Testis (tissue), 3 donors: ENCODE measurements around the gene IQSEC3. TPM values are rescaled to one million over a fixed set of nuclear protein-coding genes. Genes with fewer than 3 reads are reported as not detected.

ENCODE experiments used
- DNase-seq: peaks from one replicate; pipeline ENCODE4 v3.0.0-alpha.2; 2019
- H3K27ac ChIP-seq, 2 donors: fragments of 200-600 bp; sonication (generic); one replicate each; pipeline ENCODE4 v1.5.1; 2019
- H3K27me3 ChIP-seq: fragments of 200-600 bp; sonication (generic); one replicate; pipeline ENCODE4 v1.5.1; 2019
- H3K36me3 ChIP-seq: fragments of 200-600 bp; sonication (generic); one replicate; pipeline ENCODE4 v1.5.1; 2017; ENCODE audit warnings: low read depth; ENCODE audit errors: missing control alignments
- H3K4me1 ChIP-seq: fragments of 200-600 bp; sonication (generic); one replicate; pipeline ENCODE4 v1.5.1; 2019
- H3K4me3 ChIP-seq, 2 donors: fragments of 200-600 bp; sonication (generic); one replicate each; pipeline ENCODE4 v1.5.1; 2017 to 2019
- H3K9me3 ChIP-seq: fragments of 200-600 bp; sonication (generic); one replicate; pipeline ENCODE4 v1.5.1; 2017
- POLR2A ChIP-seq: fragments of 450-650 bp; IDR thresholded peaks from one replicate; pipeline ENCODE4 v1.6.1; 2017; ENCODE audit warnings: antibody characterized with exemption, mild to moderate bottlenecking, moderate library complexity
- WGBS, 2 donors: methylation state at CpG; one replicate each; pipeline ENCODE4 v1.1.5; 2018; 5-methylcytosine and 5-hydroxymethylcytosine counted together
- intact Hi-C: fragments of 100-400 bp; cut with DNase I; formaldehyde crosslinking; loops from one replicate; pipeline ENCODE4 v1.15.1; 2023; ENCODE audit warnings: low total_unique reads
- polyA plus RNA-seq: library from polyadenylated mRNA; stranded (reverse); fragments of 350-450 nt; fragmentation: Illumina TruSeq; extraction: RNeasy Lipid Tissue Mini Kit (QIAGEN cat#74804); gene quantifications from one replicate; pipeline ENCODE4 v1.2.3, GENCODE V29; 2014; ENCODE audit warnings: low read depth, low replicate concordance; ENCODE audit not compliant: insufficient read depth
- total RNA-seq, 2 donors: library from RNA; depleted of rRNA; stranded (reverse); fragments of >200 nt; gene quantifications; one replicate each; pipeline ENCODE4 v1.2.3, GENCODE V29; 2016
- TF ChIP-seq, protein P1 (sequence below), 3 experiments: fragments of 450-650 bp in 2 of 3; fragments of 200-600 bp in 1 of 3; sonication (generic) in 1 of 3; IDR thresholded peaks; one replicate each; pipeline ENCODE4 v1.5.1; 2016 to 2019; ENCODE audit warnings: antibody characterized with exemption in 3 of 3, mild to moderate bottlenecking in 2 of 3, moderate library complexity in 1 of 3

Gene IQSEC3
- total and polyA plus RNA-seq, 3 donors from 2014 or later: 3.9 to 12.2 (median 4.5) TPM

DNA sequence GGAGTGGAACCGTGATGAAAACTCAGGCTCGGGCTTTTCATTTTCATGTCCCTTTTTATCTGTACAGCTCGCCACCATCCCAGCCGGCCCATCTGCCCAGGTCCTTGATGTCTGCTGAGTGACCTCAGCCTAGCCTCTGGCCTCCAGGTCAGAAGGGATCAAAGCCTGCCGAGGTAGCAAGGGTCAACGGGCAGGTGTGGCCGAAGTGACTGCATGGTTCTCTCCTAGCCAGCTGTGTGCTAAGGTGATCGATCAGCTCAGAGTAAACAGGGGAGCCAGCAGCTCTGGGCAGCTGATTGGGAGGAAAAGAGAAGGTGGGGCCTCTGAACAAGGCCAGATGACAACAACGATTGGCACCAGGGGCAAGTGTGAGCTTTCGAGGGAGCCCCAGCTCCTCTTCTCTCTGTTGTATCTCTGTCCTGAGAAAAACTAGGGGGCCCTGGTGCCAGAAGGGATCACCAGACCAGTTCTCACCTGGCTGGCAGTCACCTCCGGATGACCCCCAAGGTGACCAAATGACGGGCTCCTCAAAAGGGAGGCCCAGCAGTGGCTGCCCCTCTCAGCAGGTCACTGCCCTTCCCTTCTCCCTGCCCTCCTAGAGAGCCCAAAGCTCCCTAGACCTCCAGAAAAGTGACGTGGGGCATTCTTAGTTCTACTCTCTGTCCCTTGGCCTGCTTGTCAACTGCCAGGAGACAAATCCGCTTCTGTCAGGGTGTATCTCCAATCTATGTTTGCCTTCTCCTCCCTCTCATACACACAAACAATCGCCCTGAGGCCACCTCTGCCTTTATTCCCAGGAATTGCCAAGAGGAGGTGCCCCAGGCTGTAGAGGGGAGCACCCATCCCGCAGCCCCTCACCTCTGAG, 143.9 kb downstream of the IQSEC3 start:
- 82 to 84% methylated on average over 15 to 16 of the region's 16 CpGs for WGBS, 2 donors
- intact Hi-C loops: no loop called here
- Histone ChIP-seq H3K9me3 (no peaks in the 10 kb centered on the region), H3K27ac (no peak overlapping the region), H3K4me3 (no peak overlapping the region), H3K36me3 (no peaks in the 10 kb centered on the region), H3K27me3 (no peaks in the 10 kb centered on the region), H3K4me1 (no peaks in the 10 kb centered on the region)
- TF ChIP-seq, protein P1, sequence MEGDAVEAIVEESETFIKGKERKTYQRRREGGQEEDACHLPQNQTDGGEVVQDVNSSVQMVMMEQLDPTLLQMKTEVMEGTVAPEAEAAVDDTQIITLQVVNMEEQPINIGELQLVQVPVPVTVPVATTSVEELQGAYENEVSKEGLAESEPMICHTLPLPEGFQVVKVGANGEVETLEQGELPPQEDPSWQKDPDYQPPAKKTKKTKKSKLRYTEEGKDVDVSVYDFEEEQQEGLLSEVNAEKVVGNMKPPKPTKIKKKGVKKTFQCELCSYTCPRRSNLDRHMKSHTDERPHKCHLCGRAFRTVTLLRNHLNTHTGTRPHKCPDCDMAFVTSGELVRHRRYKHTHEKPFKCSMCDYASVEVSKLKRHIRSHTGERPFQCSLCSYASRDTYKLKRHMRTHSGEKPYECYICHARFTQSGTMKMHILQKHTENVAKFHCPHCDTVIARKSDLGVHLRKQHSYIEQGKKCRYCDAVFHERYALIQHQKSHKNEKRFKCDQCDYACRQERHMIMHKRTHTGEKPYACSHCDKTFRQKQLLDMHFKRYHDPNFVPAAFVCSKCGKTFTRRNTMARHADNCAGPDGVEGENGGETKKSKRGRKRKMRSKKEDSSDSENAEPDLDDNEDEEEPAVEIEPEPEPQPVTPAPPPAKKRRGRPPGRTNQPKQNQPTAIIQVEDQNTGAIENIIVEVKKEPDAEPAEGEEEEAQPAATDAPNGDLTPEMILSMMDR (IDR thresholded peaks at IDR 0.05): no peak
- TF ChIP-seq POLR2A: no peak
- no peak for DNase-seq

DNA sequence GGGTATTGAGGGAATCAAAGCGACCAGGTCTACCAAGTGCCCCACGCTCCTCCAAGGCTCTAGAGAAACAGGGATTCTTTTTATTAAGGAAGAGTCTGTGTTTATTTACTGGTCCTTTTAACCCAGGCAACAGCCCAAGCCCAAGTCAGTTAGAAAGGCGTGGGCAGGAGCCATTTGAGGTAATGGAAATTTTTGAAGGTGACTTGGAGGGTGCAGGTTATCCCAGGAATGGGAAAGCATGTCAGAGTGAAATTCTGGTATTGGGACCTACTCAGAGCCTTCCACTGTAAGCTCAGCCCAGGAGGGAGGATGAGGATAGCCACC, 144.5 kb downstream of the IQSEC3 start:
- H3K27ac ChIP-seq: no peak overlapping the region
- whole genome bisulfite sequencing, 2 donors: 97 to 100% methylated on average over 3 of the region's 3 CpGs
- TF ChIP-seq, protein P1 (IDR thresholded peaks at IDR 0.05): no peak
- no peak for TF ChIP-seq POLR2A
- H3K27me3 ChIP-seq: no peaks in the 10 kb centered on the region
- no peaks in the 10 kb centered on the region for H3K36me3 ChIP-seq
- no peak overlapping the region for H3K4me3 ChIP-seq
- no peaks in the 10 kb centered on the region for H3K4me1 ChIP-seq
- no peaks in the 10 kb centered on the region for H3K9me3 ChIP-seq
- DNase-seq: no peak
- intact Hi-C loops: no loop called here

DNA sequence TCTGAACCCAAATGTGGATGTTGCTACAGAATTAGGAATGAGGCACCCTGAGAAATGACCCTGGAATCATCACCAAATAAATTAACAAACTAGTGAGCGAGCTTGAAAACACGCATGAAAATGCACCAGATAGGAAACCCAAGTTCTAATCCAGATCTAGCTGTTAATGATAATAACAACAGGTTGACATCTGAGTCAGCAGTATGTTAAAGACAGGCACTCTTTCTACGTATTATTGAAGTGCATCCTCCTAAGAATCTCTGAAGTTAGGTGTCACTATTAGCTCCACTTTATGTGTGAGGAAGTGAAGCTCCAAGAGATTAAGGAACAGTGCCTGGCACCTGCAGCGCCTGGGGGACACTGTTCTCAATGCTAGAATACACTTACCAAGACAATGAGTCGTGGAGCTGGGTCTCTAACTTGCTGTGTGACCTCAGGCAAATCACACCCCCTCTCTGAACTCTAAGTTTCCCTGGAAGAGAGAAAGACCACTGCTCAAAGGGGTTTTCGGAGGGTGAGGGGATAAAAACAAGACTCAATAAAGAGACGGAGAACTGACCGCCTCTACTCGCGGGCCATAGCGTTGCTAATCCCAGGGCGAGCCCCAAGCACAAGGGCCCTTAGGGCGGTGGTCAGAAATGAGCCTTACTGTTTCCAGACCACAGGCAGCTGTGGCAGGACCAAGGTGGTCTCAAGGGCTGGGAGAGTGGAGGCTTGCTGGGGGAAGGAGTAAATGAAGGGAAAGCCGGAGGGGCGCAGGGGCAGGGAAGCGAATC, 145.3 kb downstream of the IQSEC3 start:
- Histone ChIP-seq H3K4me1 (no peaks in the 10 kb centered on the region), H3K27me3 (no peaks in the 10 kb centered on the region), H3K4me3 (no peak overlapping the region), H3K36me3 (no peaks in the 10 kb centered on the region), H3K27ac (no peak overlapping the region), H3K9me3 (no peaks in the 10 kb centered on the region)
- 89 to 91% methylated on average over 16 of the region's 16 CpGs for WGBS, 2 donors
- DNase-seq: no peak
- intact Hi-C loops: no loop called here
- TF ChIP-seq, protein P1 (IDR thresholded peaks at IDR 0.05): no peak
- TF ChIP-seq POLR2A: no peak

DNA sequence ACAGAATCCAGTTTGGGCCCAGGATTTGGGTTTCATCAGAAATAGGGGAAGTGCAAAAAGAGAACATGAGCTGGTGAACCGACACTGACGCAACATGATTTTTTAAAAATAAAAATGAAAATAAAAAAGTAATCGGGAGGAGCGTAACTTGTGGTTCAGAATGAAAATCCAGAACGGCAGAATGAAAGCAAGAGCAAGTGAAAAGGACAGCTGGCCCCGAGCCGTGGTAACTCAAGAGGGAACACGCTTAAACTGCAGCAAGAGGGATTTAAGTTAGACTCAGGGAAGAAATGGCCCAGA, 145.8 kb downstream of the IQSEC3 start:
- intact Hi-C loops: no loop called here
- Histone ChIP-seq H3K9me3 (no peaks in the 10 kb centered on the region), H3K4me3 (no peak overlapping the region), H3K36me3 (no peaks in the 10 kb centered on the region), H3K4me1 (no peaks in the 10 kb centered on the region), H3K27me3 (no peaks in the 10 kb centered on the region), H3K27ac (no peak overlapping the region)
- WGBS, 2 donors: 73 to 74% methylated on average over 8 of the region's 8 CpGs
- DNase-seq: no peak
- no peak for TF ChIP-seq POLR2A
- TF ChIP-seq, protein P1 (IDR thresholded peaks at IDR 0.05): no peak
